22Rv1 (cell line): ENCODE measurements around the gene MGAT5B.

ENCODE experiments used
- CTCF ChIP-seq: fragments of 450-650 bp; IDR thresholded peaks from 2 replicates; pipeline ENCODE4 v1.5.1; 2017; ENCODE audit warnings: mild to moderate bottlenecking
- ZFX ChIP-seq: fragments of 450-650 bp; IDR thresholded peaks from 2 replicates; pipeline ENCODE4 v1.6.1; 2017; ENCODE audit warnings: antibody characterized with exemption, borderline replicate concordance

GRCh38 chr17:76847031-76847430, 21.2 kb upstream of the MGAT5B start:
- no peak for TF ChIP-seq CTCF
- TF ChIP-seq ZFX, result no peak
